CD4-positive, alpha-beta T cell (primary cell): ENCODE results near the gene FOXO4. TPM values are rescaled to one million over a fixed set of nuclear protein-coding genes. Genes with fewer than 3 reads are reported as not detected.

Experiments used
- ATAC-seq: fragments of 200-7000 bp; cut with Tn5 transposase; one replicate; pipeline ENCODE4 v1.10.0; 2022; ENCODE audit warnings: mild to moderate bottlenecking; ENCODE audit not compliant: poor library complexity
- CTCF ChIA-PET: fragments of 350-600 bp; sonication (Branson Sonifier 250); formaldehyde crosslinking; loops from one replicate; lab custom pipeline; 2021; ENCODE audit warnings: antibody characterized with exemption, inconsistent platforms; lab: Charles Lee
- POLR2A ChIA-PET: fragments of 350-600 bp; sonication (Branson Sonifier 250); formaldehyde crosslinking; loops from one replicate; lab custom pipeline; 2021; ENCODE audit warnings: antibody characterized with exemption, inconsistent platforms; lab: Charles Lee
- DNase-seq, 14 experiments: peaks; one replicate each; pipeline ENCODE4 v3.0.0-alpha.2; 2013 to 2020; ENCODE audit warnings: mixed read lengths in 2 of 14
- H3K27ac ChIP-seq, 2 donors: one replicate each; pipeline versions ENCODE4 v1.5.1 to v1.7.0; 2013; ENCODE audit warnings: low read length in 2 of 2, low read depth in 1 of 2, mild to moderate bottlenecking in 1 of 2
- H3K27me3 ChIP-seq, 2 experiments: 1 replicate in 1 of 2; 2 replicates in 1 of 2; pipeline versions ENCODE4 v1.6.1 to v1.7.0; 2013; ENCODE audit warnings: low read length in 2 of 2, control low read depth in 1 of 2, mild to moderate bottlenecking in 1 of 2, moderate library complexity in 1 of 2; ENCODE audit not compliant: insufficient read depth in 2 of 2, control insufficient read depth in 1 of 2
- H3K36me3 ChIP-seq: one replicate; pipeline ENCODE4 v1.6.1; 2013; ENCODE audit warnings: low read length, control low read depth; ENCODE audit not compliant: insufficient read depth
- H3K4me1 ChIP-seq: one replicate; pipeline ENCODE4 v1.6.1; 2013; ENCODE audit warnings: low read length, control low read depth; ENCODE audit not compliant: insufficient read depth
- H3K4me3 ChIP-seq: one replicate; pipeline ENCODE4 v1.5.1; 2013; ENCODE audit warnings: mild to moderate bottlenecking, low read length, moderate library complexity
- H3K9me3 ChIP-seq, 2 experiments: 1 replicate in 1 of 2; 2 replicates in 1 of 2; pipeline versions ENCODE4 v1.6.1 to v1.7.0; 2013; ENCODE audit warnings: low read length in 2 of 2, mild to moderate bottlenecking in 2 of 2, control low read depth in 1 of 2, moderate library complexity in 1 of 2; ENCODE audit not compliant: control insufficient read depth in 1 of 2, insufficient read depth in 1 of 2
- H3K27ac Mint-ChIP-seq: one replicate; pipeline ENCODE4 v1.8.0; 2020; ENCODE audit warnings: mixed read lengths
- H3K27me3 Mint-ChIP-seq: one replicate; pipeline ENCODE4 v1.8.0; 2021; ENCODE audit warnings: mixed read lengths
- H3K36me3 Mint-ChIP-seq: one replicate; pipeline ENCODE4 v1.8.0; 2021; ENCODE audit warnings: low read depth, mixed read lengths
- H3K4me1 Mint-ChIP-seq: one replicate; pipeline ENCODE4 v1.8.0; 2021; ENCODE audit warnings: low read depth, mixed read lengths
- H3K4me3 Mint-ChIP-seq: one replicate; pipeline ENCODE4 v1.8.0; 2020; ENCODE audit warnings: mild to moderate bottlenecking, mixed read lengths
- H3K9me3 Mint-ChIP-seq: one replicate; pipeline ENCODE4 v1.8.0; 2020; ENCODE audit warnings: mixed read lengths
- CTCF ChIP-seq: fragments of 200-600 bp; IDR thresholded peaks from one replicate; pipeline ENCODE4 v1.8.0; 2022; ENCODE audit warnings: antibody characterized with exemption, mild to moderate bottlenecking
- intact Hi-C, 2 experiments: fragments of 100-400 bp; cut with DNase I in 1 of 2; cut with micrococcal nuclease in 1 of 2; formaldehyde crosslinking; loops; one replicate each; pipeline versions ENCODE4 v1.15.1 to v1.9.0; 2023 to 2025; cut with DNase I, micrococcal nuclease
- total RNA-seq, 174 experiments: library from RNA in 2 of 174; stranded (reverse) in 2 of 174; gene quantifications; one replicate each; pipeline ENCODE4 v1.2.3 and lab custom pipeline; 2021 to 2026

The FOXO4 gene
- total RNA-seq, 2 experiments from 2014 or later: 20.9 to 23.8 TPM

- ChIA-PET POLR2A (no interaction called here), CTCF (no interaction called here)
- no peak overlapping the region for H3K27ac Mint-ChIP-seq
- H3K9me3 Mint-ChIP-seq: no peaks in the 10 kb centered on the region
- Histone ChIP-seq H3K4me3 (no peak overlapping the region), H3K4me1 (peaks cover 2% of the 10 kb centered on the region), H3K27me3 (no peaks in the 10 kb centered on the region), H3K27ac (no peak overlapping the region), H3K9me3 (no peaks in the 10 kb centered on the region), H3K36me3 (peaks cover 53% of the 10 kb centered on the region)
- no peaks in the 10 kb centered on the region for H3K27me3 Mint-ChIP-seq
- H3K4me3 Mint-ChIP-seq: no peak overlapping the region
- H3K36me3 Mint-ChIP-seq: peaks cover 47% of the 10 kb centered on the region
- ATAC-seq: no peak
- DNase-seq: no peak
- peaks cover 10% of the 10 kb centered on the region for H3K4me1 Mint-ChIP-seq
- no peak for TF ChIP-seq CTCF
- intact Hi-C loops: no loop called here
Observed at GRCh38 chrX:71140440-71140839, 44.8 kb downstream of the FOXO4 start.

GRCh38 chrX:71143508-71143907 is 47.9 kb downstream of the FOXO4 start:
- peaks cover 25% of the 10 kb centered on the region for H3K36me3 ChIP-seq
- no peak for ATAC-seq
- H3K27me3 Mint-ChIP-seq: no peaks in the 10 kb centered on the region
- intact Hi-C loops: no loop called here
- no peak overlapping the region for H3K4me3 ChIP-seq
- ChIA-PET POLR2A (no interaction called here), CTCF (no interaction called here)
- no peaks in the 10 kb centered on the region for H3K27me3 ChIP-seq
- H3K27ac ChIP-seq: no peak overlapping the region
- peaks cover 10% of the 10 kb centered on the region for H3K4me1 ChIP-seq
- no peak for DNase-seq
- no peaks in the 10 kb centered on the region for H3K9me3 Mint-ChIP-seq
- no peaks in the 10 kb centered on the region for H3K9me3 ChIP-seq
- TF ChIP-seq CTCF: no peak
- no peak overlapping the region for H3K27ac Mint-ChIP-seq
- H3K36me3 Mint-ChIP-seq: peaks cover 24% of the 10 kb centered on the region
- peaks cover 17% of the 10 kb centered on the region for H3K4me1 Mint-ChIP-seq
- no peak overlapping the region for H3K4me3 Mint-ChIP-seq

GRCh38 chrX:71144651-71145050 is 49.0 kb downstream of the FOXO4 start, which contains the start of gene NLGN3:
TSS of gene NLGN3 (plus strand) at chrX:71144841. CDS start at chrX:71147750, 2,909 bp downstream.
- no peak for DNase-seq
- POLR2A ChIA-PET: no interaction called here

More at GRCh38 chrX:71144651-71145050, 49.0 kb downstream of the FOXO4 start, which contains the start of gene NLGN3:
- no peak for TF ChIP-seq CTCF
- Histone ChIP-seq H3K27ac (no peak within 1 kb of the TSS), H3K9me3 (no peaks in the 10 kb centered on the region), H3K4me1 (peaks cover 10% of the 10 kb centered on the region), H3K4me3 (no peak within 1 kb of the TSS), H3K27me3 (no peaks in the 10 kb centered on the region), H3K36me3 (peaks cover 16% of the 10 kb centered on the region)
- Mint-ChIP-seq H3K4me3 (peak within 1 kb of the TSS; percentile 45), H3K27ac (no peak within 1 kb of the TSS), H3K27me3 (no peaks in the 10 kb centered on the region), H3K4me1 (peaks cover 13% of the 10 kb centered on the region), H3K9me3 (no peaks in the 10 kb centered on the region), H3K36me3 (peaks cover 14% of the 10 kb centered on the region)
- intact Hi-C loops: no loop called here
- CTCF ChIA-PET: no interaction called here
- no peak for ATAC-seq
